Mesothelial cell of epicardium (in vitro differentiated cells): Measurements from ENCODE around the gene CDH15. TPM values are rescaled to one million over a fixed set of nuclear protein-coding genes. Genes with fewer than 3 reads are reported as not detected.

Source experiments
- DNase-seq, 2 experiments: peaks; one replicate each; pipeline ENCODE4 v3.0.0; 2021; ENCODE audit warnings: low spot score in 2 of 2; ENCODE audit not compliant: unreplicated experiment in 2 of 2
- H3K27ac Mint-ChIP-seq: 2 replicates; pipeline ENCODE4 v1.8.0; 2021; ENCODE audit warnings: mixed read lengths
- H3K27me3 Mint-ChIP-seq: 2 replicates; pipeline ENCODE4 v1.8.0; 2021; ENCODE audit warnings: low read depth, mixed read lengths
- H3K36me3 Mint-ChIP-seq: 2 replicates; pipeline ENCODE4 v1.8.0; 2021; ENCODE audit warnings: mixed read lengths
- H3K4me1 Mint-ChIP-seq: 2 replicates; pipeline ENCODE4 v1.8.0; 2021; ENCODE audit warnings: mixed read lengths
- H3K4me3 Mint-ChIP-seq: 2 replicates; pipeline ENCODE4 v1.8.0; 2021; ENCODE audit warnings: mild to moderate bottlenecking, moderate library complexity, mixed read lengths
- H3K9me3 Mint-ChIP-seq: 2 replicates; pipeline ENCODE4 v1.8.0; 2021; ENCODE audit warnings: mixed read lengths
- total RNA-seq: library from RNA; stranded (reverse); gene quantifications from 3 replicates; pipeline ENCODE4 v1.2.1, GENCODE V29; 2021
- TF ChIP-seq, protein P1 (sequence below): fragments of 200-600 bp; sonication (generic); IDR thresholded peaks from one replicate; pipeline ENCODE4 v1.5.0; 2021; ENCODE audit warnings: antibody characterized with exemption; ENCODE audit not compliant: unreplicated experiment

Gene CDH15
- total RNA-seq, 1 donor from 2014 or later: 0.18 TPM

DNA sequence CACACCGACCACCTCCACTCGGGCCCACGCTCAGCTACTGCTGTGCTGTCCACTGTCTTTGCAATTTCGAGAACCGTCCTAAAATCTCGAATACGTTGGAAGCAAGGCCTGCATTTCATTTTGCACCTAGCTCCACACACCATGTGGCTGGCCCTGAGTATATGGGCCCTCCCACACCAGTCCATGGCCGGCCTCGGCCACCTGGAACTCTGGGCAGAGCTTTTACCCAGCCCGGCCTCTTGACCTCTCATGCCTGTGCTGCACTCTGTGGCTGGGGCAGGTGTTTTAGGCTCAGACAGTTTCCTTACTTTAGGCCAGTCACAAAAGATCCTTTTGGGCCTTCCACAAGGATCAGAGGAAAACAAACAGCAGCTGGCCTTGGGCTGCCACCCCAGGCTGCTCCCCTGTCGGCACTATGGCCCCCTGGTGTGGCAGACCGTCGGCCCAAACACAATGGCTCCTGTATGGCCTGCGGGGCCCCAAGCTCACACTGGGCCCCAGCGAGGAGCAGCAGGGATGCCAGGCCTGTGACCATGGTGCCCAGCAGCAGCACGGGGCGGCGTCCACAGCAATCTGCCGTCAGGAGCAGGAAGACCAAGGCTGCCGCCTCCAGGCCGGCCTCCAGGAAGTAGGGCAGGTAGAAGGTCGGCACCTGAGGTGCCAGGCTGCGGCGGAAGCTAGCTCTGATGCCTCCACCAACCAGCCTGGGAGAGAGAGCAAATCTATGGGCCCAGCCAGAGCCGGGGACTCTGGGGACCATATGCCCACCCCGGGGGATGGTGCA lies 26.3 kb downstream of the CDH15 start:
- no peak for DNase-seq
- Mint-ChIP-seq H3K4me3 (no peak overlapping the region), H3K27ac (no peak overlapping the region), H3K36me3 (peaks cover 2% of the 10 kb centered on the region), H3K9me3 (peaks cover 2% of the 10 kb centered on the region), H3K4me1 (peaks cover 3% of the 10 kb centered on the region), H3K27me3 (peaks cover 40% of the 10 kb centered on the region)
- TF ChIP-seq, protein P1, sequence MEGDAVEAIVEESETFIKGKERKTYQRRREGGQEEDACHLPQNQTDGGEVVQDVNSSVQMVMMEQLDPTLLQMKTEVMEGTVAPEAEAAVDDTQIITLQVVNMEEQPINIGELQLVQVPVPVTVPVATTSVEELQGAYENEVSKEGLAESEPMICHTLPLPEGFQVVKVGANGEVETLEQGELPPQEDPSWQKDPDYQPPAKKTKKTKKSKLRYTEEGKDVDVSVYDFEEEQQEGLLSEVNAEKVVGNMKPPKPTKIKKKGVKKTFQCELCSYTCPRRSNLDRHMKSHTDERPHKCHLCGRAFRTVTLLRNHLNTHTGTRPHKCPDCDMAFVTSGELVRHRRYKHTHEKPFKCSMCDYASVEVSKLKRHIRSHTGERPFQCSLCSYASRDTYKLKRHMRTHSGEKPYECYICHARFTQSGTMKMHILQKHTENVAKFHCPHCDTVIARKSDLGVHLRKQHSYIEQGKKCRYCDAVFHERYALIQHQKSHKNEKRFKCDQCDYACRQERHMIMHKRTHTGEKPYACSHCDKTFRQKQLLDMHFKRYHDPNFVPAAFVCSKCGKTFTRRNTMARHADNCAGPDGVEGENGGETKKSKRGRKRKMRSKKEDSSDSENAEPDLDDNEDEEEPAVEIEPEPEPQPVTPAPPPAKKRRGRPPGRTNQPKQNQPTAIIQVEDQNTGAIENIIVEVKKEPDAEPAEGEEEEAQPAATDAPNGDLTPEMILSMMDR: no peak

DNA sequence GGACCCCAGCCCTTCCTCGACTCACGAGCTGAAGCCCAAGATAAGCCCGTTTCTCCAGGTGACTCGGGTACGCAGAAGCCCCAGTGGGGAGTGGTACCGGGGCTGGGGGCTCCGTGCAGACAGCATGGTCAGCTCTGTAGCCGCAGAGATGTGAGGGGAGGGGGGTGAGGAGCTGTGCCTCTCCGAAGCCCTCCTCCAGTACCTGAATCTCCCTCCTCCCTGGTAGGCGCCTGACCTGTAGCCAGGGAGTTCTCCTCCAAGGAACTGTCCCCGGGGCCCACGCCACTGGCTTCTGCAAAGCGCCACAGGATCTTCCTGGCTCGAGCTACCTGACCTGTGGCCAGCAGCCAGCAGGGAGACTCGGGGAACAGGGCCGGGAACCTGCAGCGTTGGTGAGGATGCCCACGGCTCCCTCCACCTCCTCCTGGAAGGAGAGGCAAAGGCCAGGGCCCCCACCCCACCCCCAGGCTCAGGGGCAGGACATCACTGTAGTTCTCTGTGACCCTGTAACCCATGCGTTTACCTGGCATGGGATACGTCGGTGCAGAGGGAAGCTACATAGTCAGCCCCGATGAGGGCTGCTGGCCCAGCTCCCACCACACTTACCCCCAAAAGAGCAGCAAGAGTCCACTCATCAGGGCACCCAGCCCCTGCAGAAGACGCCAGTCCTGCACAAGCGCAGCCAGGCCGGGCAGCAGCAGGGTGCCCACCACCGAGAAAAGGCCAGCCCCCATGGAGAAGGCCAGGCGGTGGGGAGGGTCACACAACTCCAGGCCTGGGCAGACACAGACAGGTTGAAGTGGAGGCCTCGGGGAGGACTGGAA lies 27.1 kb downstream of the CDH15 start:
- H3K4me3 Mint-ChIP-seq: no peak overlapping the region
- H3K36me3 Mint-ChIP-seq: peaks cover 6% of the 10 kb centered on the region
- peaks cover 10% of the 10 kb centered on the region for H3K9me3 Mint-ChIP-seq
- no peak for DNase-seq
- no peak overlapping the region for H3K27ac Mint-ChIP-seq
- peaks cover 3% of the 10 kb centered on the region for H3K4me1 Mint-ChIP-seq
- H3K27me3 Mint-ChIP-seq: peaks cover 48% of the 10 kb centered on the region
- TF ChIP-seq, protein P1: no peak

DNA sequence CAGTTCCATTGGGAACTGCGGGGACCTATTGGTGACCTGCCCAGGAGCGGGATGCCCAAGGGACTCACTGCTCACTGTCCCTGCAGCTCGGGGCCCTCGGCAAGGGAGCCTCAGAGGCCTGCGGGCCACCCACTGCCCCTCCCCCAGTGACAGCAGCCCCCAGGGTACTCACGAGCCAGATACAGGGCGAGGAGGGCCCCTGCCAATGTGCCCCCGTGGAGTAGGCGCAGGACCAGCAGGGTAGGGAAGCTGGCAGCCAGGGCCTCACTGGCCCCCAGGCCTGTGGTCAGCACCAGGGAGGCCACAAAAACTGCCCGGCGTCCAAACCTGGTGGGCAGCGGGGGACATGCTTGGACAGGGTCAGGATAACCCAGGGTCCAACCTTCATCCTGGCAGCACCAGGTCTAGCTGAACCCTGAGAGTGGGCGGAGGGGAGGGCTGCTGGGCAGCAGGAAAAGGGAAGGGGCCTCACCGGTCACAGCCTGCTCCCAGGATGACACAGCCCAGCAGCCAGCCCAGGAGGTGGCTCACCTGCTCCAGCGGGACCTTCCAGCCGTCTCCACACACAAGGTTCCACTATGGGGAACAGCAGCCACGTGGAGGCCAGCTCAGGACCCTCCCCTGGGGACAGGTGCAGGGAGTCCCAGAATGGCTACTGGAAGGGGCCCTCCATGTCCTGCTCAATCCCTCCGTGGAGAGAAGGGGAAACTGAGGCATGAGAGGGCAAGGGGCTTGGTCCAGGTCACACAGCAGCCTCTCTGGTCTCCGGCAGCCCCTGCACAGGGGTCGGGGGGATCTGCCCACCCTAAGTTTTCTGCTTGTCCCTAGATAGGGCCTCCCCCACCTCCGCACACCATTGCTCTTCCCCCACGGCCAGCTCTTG lies 27.9 kb downstream of the CDH15 start:
- H3K36me3 Mint-ChIP-seq: peaks cover 6% of the 10 kb centered on the region
- no peak overlapping the region for H3K4me3 Mint-ChIP-seq
- H3K27ac Mint-ChIP-seq: no peak overlapping the region
- no peak for DNase-seq
- H3K27me3 Mint-ChIP-seq: peaks cover 57% of the 10 kb centered on the region
- peaks cover 10% of the 10 kb centered on the region for H3K9me3 Mint-ChIP-seq
- H3K4me1 Mint-ChIP-seq: peaks cover 3% of the 10 kb centered on the region
- TF ChIP-seq, protein P1: no peak

DNA sequence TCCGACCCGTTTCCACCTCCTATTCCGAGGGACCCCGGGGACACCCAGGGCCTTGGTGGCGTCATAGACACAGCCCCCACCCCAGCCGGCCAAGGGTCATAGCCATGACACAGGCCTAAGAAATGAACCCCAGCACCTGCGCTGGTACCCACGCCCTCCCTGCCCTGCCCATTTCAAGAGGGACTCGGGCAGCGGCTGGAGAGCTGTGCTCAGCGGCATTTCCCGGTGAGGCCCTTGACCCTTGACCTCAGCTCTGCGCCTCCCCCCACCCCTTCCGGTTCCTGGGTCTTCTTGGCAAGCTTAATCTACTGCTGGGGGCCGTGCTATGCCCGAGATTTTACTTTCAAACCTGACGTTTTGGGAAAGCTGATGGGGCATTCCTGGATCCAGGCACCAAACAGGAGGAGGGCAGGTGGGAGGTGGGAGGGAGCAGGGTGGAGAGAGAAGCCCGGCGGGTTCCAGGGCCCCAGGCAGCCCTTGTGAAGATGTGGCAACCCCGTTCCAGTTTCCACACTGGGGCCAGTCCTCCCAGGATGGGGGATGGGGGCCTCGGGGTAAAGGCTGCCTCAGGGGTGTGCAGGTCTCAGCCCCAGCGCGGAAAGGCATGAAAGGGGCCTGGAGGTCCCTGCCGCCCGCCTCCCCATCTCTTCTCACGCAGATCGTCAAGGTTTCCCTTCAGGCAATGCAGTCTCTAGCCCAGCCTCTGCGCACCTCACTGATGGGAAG lies 28.7 kb downstream of the CDH15 start, which contains the start of gene SLC22A31:
TSS of gene SLC22A31 (minus strand) at position 414 of the 726 bp plus-strand sequence. CDS start at position 378, 36 bp downstream.
- no peak for DNase-seq
- TF ChIP-seq, protein P1: no peak
- Mint-ChIP-seq H3K27ac (no peak within 1 kb of the TSS), H3K36me3 (peaks cover 6% of the 10 kb centered on the region), H3K9me3 (peaks cover 10% of the 10 kb centered on the region), H3K4me3 (peak within 1 kb of the TSS; percentile 52), H3K4me1 (peaks cover 3% of the 10 kb centered on the region), H3K27me3 (peaks cover 64% of the 10 kb centered on the region)
